ENCODE results near the gene ZMIZ1.

ZMIZ1 gene

DNA sequence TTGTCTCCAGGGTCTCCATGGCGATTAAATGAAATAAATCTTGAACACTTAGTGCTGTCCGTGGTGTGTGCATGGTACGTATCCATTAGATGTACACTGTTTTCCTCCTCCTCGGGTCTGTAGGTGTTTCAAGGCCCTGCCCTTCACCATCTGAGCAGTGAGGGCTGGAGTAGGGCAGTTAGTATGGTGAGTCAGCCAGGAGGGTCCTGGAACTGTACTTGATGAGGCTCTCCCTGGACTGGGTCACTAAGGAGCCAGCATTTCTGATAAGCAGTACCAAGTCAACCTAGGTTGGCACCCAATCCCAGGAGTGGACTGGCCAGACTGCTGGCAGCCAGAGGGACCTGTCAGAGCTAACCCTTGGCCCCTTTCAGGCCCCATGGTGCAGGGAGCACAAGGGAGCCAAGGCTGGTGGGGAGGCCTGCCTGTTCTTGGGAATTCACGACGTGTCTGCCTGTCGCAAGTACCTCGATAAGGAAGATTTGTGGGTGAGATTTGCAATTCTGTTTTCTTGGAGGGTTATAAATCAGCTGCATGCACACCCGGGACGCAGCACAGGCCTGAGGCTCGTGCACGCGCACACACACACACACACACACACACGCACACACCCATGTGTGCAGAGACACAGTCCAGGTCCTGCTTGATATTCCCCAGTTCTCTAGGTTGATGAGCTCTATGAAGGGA is 114.2 kb downstream of the ZMIZ1 start:
- Histone ChIP-seq H3K9ac (ENCODE audit: low read length) (peak overlapping the region; percentile 0), H3K4ac (ENCODE audit: low read depth in 1 of 2, low read length in 2 of 2) (peak overlapping the region in 1 of 2 experiments; percentile 10), H3K4me2 (ENCODE audit: low read length, poor library complexity, severe bottlenecking) (no peak overlapping the region), H4K91ac (ENCODE audit: low read length) (peak overlapping the region; percentile 5), H2BK5ac (ENCODE audit: low read depth, low read length, poor library complexity, severe bottlenecking) (no peak overlapping the region), H2BK15ac (ENCODE audit: low read depth, poor library complexity, severe bottlenecking) (no peak overlapping the region), H3K9me3 (ENCODE audit: control insufficient read depth, low read length) (no peaks in the 10 kb centered on the region), H4K8ac (ENCODE audit: low read length) (no peak overlapping the region), H3K23ac (ENCODE audit: low read length in 2 of 2) (no peak overlapping the region), H3K27ac (ENCODE audit: low read length, poor library complexity, severe bottlenecking) (no peak overlapping the region), H2AFZ (ENCODE audit: low read depth, low read length) (no peak overlapping the region), H2BK12ac (ENCODE audit: low read length in 2 of 2) (peak overlapping the region in 1 of 2 experiments; percentile 52), H2BK120ac (ENCODE audit: low read depth, low read length) (no peak overlapping the region), H3K4me3 (ENCODE audit: insufficient read depth in 1 of 2, low read depth in 1 of 2, low read length in 2 of 2) (no peak overlapping the region), H3K18ac (ENCODE audit: low read depth in 1 of 2, low read length in 2 of 2) (peak overlapping the region; percentile 7 to 41), H3K27me3 (ENCODE audit: control insufficient read depth in 1 of 2, insufficient read depth in 1 of 2, low read length in 2 of 2) (no peaks in the 10 kb centered on the region), H3K14ac (ENCODE audit: low read length in 2 of 2) (no peak overlapping the region), H3K79me1 (replicated peaks; ENCODE audit: low read length, poor library complexity, severe bottlenecking) (peaks cover 16% of the 10 kb centered on the region), H3K36me3 (ENCODE audit: control insufficient read depth in 1 of 2, insufficient read depth in 2 of 2, low read depth in 1 of 2, low read length in 2 of 2) (peaks cover 52 to 62% of the 10 kb centered on the region in 2 experiments), H3K4me1 (ENCODE audit: control insufficient read depth, insufficient read depth, low read depth, low read length) (peaks cover 86% of the 10 kb centered on the region), H2AK5ac (ENCODE audit: low read length, severe bottlenecking) (peak overlapping the region; percentile 33)
- WGBS: 19% methylated on average over 5 of the region's 14 CpGs
- DNase-seq: peak; percentile 66

DNA sequence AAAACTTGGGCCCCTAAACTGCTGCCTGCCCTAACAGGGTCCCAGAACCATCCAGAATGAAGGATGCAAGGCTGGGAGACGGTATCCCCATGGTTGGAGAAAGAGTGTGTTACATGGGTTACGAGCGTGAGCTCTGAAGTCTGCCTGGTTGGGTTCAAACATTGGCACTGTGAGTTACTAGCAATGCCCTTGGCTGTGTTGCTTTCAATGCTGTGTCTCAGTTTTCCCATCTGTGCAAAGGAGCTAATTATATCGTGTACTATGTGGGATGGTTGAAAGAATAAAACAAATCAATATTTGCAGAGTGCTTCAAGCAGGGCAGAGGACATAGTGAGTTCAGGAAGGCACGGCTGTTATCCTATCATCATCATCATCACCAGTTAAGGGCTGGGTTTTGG is 114.7 kb downstream of the ZMIZ1 start:
- 76% methylated on average over 4 of the region's 5 CpGs for WGBS
- no peak for DNase-seq
- Histone ChIP-seq H3K9ac (ENCODE audit: low read length) (peak overlapping the region; percentile 24), H2AK5ac (ENCODE audit: low read length, severe bottlenecking) (peak overlapping the region; percentile 35), H2AFZ (ENCODE audit: low read depth, low read length) (no peak overlapping the region), H3K9me3 (ENCODE audit: control insufficient read depth, low read length) (no peaks in the 10 kb centered on the region), H3K18ac (ENCODE audit: low read depth in 1 of 2, low read length in 2 of 2) (peak overlapping the region; percentile 2 to 92), H3K36me3 (ENCODE audit: control insufficient read depth in 1 of 2, insufficient read depth in 2 of 2, low read depth in 1 of 2, low read length in 2 of 2) (peaks cover 56 to 60% of the 10 kb centered on the region in 2 experiments), H3K4me2 (ENCODE audit: low read length, poor library complexity, severe bottlenecking) (no peak overlapping the region), H4K8ac (ENCODE audit: low read length) (no peak overlapping the region), H2BK120ac (ENCODE audit: low read depth, low read length) (no peak overlapping the region), H3K27me3 (ENCODE audit: control insufficient read depth in 1 of 2, insufficient read depth in 1 of 2, low read length in 2 of 2) (no peaks in the 10 kb centered on the region), H3K4ac (ENCODE audit: low read depth in 1 of 2, low read length in 2 of 2) (peak overlapping the region; percentile 10 to 36), H3K4me3 (ENCODE audit: insufficient read depth in 1 of 2, low read depth in 1 of 2, low read length in 2 of 2) (no peak overlapping the region), H3K14ac (ENCODE audit: low read length in 2 of 2) (peak overlapping the region in 1 of 2 experiments; percentile 28), H3K4me1 (ENCODE audit: control insufficient read depth, insufficient read depth, low read depth, low read length) (peaks cover 86% of the 10 kb centered on the region), H4K91ac (ENCODE audit: low read length) (no peak overlapping the region), H3K27ac (ENCODE audit: low read length, poor library complexity, severe bottlenecking) (peak overlapping the region; percentile 60), H3K79me1 (replicated peaks; ENCODE audit: low read length, poor library complexity, severe bottlenecking) (peaks cover 20% of the 10 kb centered on the region), H2BK5ac (ENCODE audit: low read depth, low read length, poor library complexity, severe bottlenecking) (no peak overlapping the region), H2BK15ac (ENCODE audit: low read depth, poor library complexity, severe bottlenecking) (no peak overlapping the region), H3K23ac (ENCODE audit: low read length in 2 of 2) (no peak overlapping the region), H2BK12ac (ENCODE audit: low read length in 2 of 2) (peak overlapping the region in 1 of 2 experiments; percentile 52)

DNA sequence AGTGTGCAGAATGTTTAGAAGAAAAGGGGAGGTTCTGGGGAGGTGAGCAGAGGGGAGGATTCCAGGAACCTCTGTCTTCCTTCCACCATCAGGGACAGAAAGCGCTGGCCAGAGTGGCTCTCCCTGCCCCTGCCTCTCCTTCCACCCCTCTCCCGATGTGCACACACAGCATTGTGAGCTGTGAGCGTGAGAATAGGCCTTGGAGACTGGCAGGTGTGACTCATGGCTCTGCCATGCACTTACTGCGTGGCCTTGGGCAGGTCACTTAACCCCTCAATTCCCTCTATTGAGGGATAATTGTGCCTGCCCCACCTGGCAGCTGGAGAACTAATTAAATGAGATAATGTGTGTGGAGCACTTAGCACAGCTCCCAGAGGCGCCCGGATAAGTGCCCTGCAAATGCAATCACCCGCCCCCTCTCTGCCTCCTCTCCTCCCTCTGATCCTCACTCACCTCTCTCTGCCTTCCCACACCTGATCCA is 115.4 kb downstream of the ZMIZ1 start:
- no peaks in the 10 kb centered on the region for H3K27me3 ChIP-seq (ENCODE audit: control insufficient read depth in 1 of 2, insufficient read depth in 1 of 2, low read length in 2 of 2)
- no peak overlapping the region for H2AFZ ChIP-seq (ENCODE audit: low read depth, low read length)
- H4K91ac ChIP-seq (ENCODE audit: low read length): peak overlapping the region; percentile 81
- 0% methylated on average over 4 of the region's 7 CpGs for WGBS
- no peak overlapping the region for H3K4me2 ChIP-seq (ENCODE audit: low read length, poor library complexity, severe bottlenecking)
- DNase-seq: peak; percentile 95
- H2BK5ac ChIP-seq (ENCODE audit: low read depth, low read length, poor library complexity, severe bottlenecking): no peak overlapping the region
- H3K4me3 ChIP-seq (ENCODE audit: insufficient read depth in 1 of 2, low read depth in 1 of 2, low read length in 2 of 2): no peak overlapping the region
- H3K9me3 ChIP-seq (ENCODE audit: control insufficient read depth, low read length): no peaks in the 10 kb centered on the region
- peaks cover 87% of the 10 kb centered on the region for H3K4me1 ChIP-seq (ENCODE audit: control insufficient read depth, insufficient read depth, low read depth, low read length)
- peak overlapping the region in 1 of 2 experiments; percentile 5 for H3K23ac ChIP-seq (ENCODE audit: low read length in 2 of 2)
- H3K36me3 ChIP-seq (ENCODE audit: control insufficient read depth in 1 of 2, insufficient read depth in 2 of 2, low read depth in 1 of 2, low read length in 2 of 2): peaks cover 58% of the 10 kb centered on the region in 2 experiments
- H3K14ac ChIP-seq (ENCODE audit: low read length in 2 of 2): peak overlapping the region in 1 of 2 experiments; percentile 39
- peak overlapping the region; percentile 23 to 92 for H3K18ac ChIP-seq (ENCODE audit: low read depth in 1 of 2, low read length in 2 of 2)
- H3K27ac ChIP-seq (ENCODE audit: low read length, poor library complexity, severe bottlenecking): peak overlapping the region; percentile 87
- H2BK15ac ChIP-seq (ENCODE audit: low read depth, poor library complexity, severe bottlenecking): peak overlapping the region; percentile 33
- H3K9ac ChIP-seq (ENCODE audit: low read length): peak overlapping the region; percentile 24
- peak overlapping the region; percentile 15 to 33 for H3K4ac ChIP-seq (ENCODE audit: low read depth in 1 of 2, low read length in 2 of 2)
- peak overlapping the region; percentile 29 for H2AK5ac ChIP-seq (ENCODE audit: low read length, severe bottlenecking)
- peak overlapping the region; percentile 9 for H2BK120ac ChIP-seq (ENCODE audit: low read depth, low read length)
- peak overlapping the region; percentile 63 to 69 for H2BK12ac ChIP-seq (ENCODE audit: low read length in 2 of 2)
- peak overlapping the region; percentile 78 for H4K8ac ChIP-seq (ENCODE audit: low read length)
- peaks cover 27% of the 10 kb centered on the region for H3K79me1 ChIP-seq (replicated peaks; ENCODE audit: low read length, poor library complexity, severe bottlenecking)

DNA sequence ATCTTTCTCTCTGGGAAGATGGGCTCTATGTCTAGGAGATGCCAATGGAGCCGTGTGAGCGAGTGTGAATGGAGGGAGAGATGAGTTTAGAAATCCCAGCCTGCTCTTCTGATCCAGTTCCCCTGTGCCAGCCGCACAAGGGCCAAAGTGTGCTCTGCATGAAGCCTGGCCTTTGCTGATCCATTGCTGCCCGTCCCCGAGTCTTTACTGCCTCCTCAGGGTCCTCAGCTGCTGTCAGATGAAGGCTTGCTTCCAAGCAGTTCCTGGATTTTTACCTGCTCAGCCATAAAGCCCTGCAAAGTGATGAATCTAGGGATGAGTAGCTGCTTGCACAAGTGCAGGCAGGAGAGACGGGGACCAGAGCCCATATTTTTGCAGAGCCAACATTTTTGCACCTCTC is 115.9 kb downstream of the ZMIZ1 start:
- Histone ChIP-seq H2BK120ac (ENCODE audit: low read depth, low read length) (peak overlapping the region; percentile 9), H3K4me3 (ENCODE audit: insufficient read depth in 1 of 2, low read depth in 1 of 2, low read length in 2 of 2) (no peak overlapping the region), H4K91ac (ENCODE audit: low read length) (peak overlapping the region; percentile 81), H3K4ac (ENCODE audit: low read depth in 1 of 2, low read length in 2 of 2) (peak overlapping the region; percentile 15 to 67), H2BK5ac (ENCODE audit: low read depth, low read length, poor library complexity, severe bottlenecking) (peak overlapping the region; percentile 46), H2BK15ac (ENCODE audit: low read depth, poor library complexity, severe bottlenecking) (peak overlapping the region; percentile 44), H3K23ac (ENCODE audit: low read length in 2 of 2) (no peak overlapping the region), H3K4me1 (ENCODE audit: control insufficient read depth, insufficient read depth, low read depth, low read length) (peaks cover 87% of the 10 kb centered on the region), H3K36me3 (ENCODE audit: control insufficient read depth in 1 of 2, insufficient read depth in 2 of 2, low read depth in 1 of 2, low read length in 2 of 2) (peaks cover 57 to 59% of the 10 kb centered on the region in 2 experiments), H2AFZ (ENCODE audit: low read depth, low read length) (no peak overlapping the region), H3K79me1 (replicated peaks; ENCODE audit: low read length, poor library complexity, severe bottlenecking) (peaks cover 30% of the 10 kb centered on the region), H3K9me3 (ENCODE audit: control insufficient read depth, low read length) (no peaks in the 10 kb centered on the region), H3K14ac (ENCODE audit: low read length in 2 of 2) (peak overlapping the region in 1 of 2 experiments; percentile 66), H3K9ac (ENCODE audit: low read length) (peak overlapping the region; percentile 24), H3K27me3 (ENCODE audit: control insufficient read depth in 1 of 2, insufficient read depth in 1 of 2, low read length in 2 of 2) (no peaks in the 10 kb centered on the region), H4K8ac (ENCODE audit: low read length) (peak overlapping the region; percentile 78), H3K18ac (ENCODE audit: low read depth in 1 of 2, low read length in 2 of 2) (peak overlapping the region; percentile 85 to 92), H2BK12ac (ENCODE audit: low read length in 2 of 2) (peak overlapping the region; percentile 69 to 91), H3K27ac (ENCODE audit: low read length, poor library complexity, severe bottlenecking) (peak overlapping the region; percentile 87), H3K4me2 (ENCODE audit: low read length, poor library complexity, severe bottlenecking) (no peak overlapping the region), H2AK5ac (ENCODE audit: low read length, severe bottlenecking) (peak overlapping the region; percentile 29)
- no peak for DNase-seq
- WGBS: 52% methylated on average over 6 of the region's 6 CpGs

All from mesenchymal stem cell (in vitro differentiated cells and primary cell).